KG1 (cell line): ENCODE measurements around the gene MAGI1.
"Not testable (repeated sequence)": the region's sequence is repeated elsewhere in the genome, so short reads cannot be mapped to it uniquely, and the experiment has no call there.

Experiments used
- DNase-seq: peaks from one replicate; lab custom pipeline; 2025; lab: John Stamatoyannopoulos, UW

The MAGI1 gene

DNA sequence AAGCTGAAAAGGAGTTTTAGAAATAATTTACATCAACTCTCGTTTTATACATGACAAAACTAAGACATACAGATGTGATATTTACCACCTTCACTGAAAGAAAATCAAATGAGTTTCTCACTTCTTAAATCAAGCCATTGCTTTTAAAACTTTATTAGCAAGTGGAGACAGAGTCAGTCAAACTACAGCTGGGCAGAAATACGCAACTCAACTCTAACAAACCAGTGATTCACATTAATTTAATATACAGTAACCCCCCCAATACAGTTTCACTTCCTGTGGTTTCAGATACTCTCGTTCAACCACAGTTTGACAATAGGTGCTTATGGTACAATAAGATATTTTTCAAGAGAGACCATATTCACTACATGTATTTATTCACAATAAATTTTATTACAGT lies 477.1 kb downstream of the MAGI1 start:
- DNase-seq = no peak

DNA sequence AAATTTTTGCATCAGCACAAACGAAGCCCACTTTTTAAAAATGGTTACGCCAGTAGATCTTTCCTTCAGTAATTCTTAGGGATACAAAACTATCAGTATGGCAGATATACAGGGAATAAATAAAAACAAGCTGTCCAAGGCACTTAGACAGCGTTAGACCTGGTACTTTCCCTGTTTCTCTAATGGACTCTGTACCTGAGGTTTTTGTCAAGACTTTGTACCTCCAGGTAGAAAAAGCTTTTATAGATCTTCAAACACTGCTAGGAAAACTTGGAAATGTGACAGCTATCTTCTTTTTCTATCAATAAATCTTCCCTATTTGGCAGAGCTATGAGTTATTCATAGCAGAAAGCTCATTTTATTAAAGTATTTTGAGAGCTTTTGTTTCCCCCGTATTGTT lies 477.8 kb downstream of the MAGI1 start:
- no peak for DNase-seq

DNA sequence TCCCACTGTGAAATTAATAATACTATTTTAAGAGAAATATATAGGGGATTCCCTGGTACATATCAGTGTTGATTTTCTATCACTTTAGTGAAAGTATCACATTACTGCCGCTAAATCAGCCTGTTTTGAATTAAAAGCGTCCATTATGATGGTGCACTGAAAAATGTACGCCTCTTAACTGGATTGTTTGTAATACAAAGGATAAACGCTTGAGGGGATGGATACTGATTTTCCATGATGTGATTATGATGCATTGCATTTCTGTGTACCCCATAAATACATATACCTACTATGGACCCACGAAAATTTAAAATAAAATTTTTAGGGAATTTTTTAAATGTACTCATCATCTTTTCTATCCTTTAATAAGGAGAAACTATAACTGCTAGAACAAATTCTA lies 478.6 kb downstream of the MAGI1 start:
- no peak for DNase-seq

DNA sequence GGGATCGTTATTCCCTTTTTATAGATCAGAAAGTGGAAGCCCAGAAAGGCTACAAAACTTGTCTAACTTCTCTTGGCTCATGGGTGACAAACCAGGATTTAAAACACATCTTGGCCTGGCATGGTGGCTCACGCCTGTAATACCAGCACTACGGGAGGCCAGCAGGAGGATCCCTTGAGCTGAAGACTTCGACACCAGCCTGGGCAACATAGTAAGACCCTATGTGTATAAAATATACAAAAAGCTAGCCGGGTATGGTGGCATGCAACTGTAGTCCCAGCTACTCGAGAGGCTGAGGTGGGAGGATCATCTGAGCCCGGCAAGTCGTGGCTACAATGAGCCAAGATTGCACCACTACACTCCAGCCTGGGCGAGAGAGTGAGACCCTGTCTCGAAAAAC lies 479.1 kb downstream of the MAGI1 start:
- DNase-seq = no peak

DNA sequence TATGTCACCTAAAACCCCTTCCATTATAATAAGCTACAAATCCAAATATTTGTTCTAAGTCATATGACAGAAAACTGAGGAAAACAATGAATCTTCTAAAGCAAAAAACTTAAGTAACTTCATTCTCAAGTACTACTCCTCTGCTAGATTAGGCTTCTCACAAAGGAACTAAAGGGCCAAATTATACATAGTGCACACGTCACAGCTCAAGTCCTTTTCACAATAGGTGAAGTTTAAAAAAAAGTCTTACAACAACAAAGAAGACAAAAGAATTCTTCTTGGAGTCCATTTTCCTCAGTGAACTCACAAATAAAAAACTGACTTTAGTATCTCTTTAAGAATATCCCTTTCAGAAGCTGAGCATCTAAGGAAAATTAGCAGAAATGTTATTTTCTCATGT lies 479.9 kb downstream of the MAGI1 start:
- DNase-seq = no peak

DNA sequence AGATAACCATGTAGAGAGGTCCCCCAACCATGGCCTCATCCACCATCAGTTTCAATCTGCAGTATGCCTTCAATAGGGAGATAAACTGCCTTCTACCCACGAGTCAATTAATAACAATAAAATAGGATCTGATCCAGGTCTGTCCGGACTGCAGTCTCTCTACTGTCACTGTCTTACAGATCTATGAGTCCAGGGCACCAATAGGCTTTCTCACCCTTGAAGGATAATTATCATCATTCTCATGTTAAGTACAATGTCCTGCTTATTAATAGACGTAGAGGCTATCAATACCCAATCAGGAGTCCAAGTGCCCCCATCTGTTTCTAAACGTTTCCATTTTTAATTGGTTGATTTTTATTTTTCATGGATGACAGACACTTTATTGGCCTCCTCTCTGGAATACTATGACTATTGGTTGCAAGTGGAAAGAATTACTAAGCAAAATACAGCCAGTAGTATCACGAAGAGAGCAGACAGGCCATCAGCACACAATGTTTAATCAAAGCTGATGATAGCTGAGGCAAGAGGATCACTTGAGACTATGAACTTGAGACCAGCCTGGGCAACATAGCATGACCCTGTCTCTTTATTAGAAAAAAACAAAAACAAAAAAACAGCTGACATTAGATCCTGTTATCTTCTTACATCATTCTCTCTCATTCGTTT lies 480.7 kb downstream of the MAGI1 start:
- no peak for DNase-seq

DNA sequence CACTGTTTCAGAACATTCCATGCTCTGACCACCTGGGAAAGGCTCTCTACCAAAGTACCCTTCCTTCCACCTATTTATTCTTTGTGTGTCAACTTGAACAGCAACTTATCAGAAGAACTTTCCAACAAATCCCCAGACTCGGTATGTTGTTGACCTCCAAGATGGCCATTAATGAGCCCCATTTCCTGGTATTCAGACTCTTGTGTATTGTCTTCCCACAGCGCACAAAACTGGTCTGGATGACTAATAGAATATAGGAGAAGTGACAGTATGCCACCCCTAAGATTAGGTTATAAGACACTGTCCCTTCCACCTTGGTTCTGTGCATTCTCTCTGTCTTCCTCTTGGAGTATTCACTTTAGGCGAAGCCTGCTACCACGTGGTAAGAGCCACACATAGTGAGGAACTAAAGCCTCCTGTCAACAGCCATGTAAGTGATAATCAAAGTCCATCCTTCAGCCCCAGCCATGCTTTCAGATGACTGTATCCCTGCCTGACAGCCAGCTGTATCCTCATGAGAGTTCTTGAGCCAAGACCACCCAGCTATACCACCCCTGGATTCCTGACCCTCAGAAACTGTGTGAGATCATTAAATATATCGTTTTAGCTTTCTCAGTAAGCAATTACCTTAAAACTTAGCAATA lies 481.7 kb downstream of the MAGI1 start:
- no peak for DNase-seq

DNA sequence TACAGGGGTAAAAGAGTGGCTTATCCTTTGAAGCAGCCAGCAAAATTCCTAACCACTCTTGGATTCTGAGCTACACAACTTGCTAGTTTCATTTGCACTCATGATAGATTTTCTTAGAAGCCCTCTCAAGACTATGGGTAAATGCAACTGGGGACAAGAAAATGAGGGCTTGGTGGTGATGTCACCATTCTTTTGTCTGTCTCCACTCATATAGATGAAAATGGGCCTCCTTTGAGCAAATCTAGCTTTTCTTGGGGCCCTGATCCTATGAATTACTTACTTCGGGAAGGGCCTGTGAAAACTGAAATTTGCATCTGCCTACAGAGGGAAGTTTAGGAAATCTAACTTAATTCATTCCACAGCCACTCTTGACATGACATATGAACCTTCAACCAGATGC lies 486.3 kb downstream of the MAGI1 start:
- DNase-seq = no peak

DNA sequence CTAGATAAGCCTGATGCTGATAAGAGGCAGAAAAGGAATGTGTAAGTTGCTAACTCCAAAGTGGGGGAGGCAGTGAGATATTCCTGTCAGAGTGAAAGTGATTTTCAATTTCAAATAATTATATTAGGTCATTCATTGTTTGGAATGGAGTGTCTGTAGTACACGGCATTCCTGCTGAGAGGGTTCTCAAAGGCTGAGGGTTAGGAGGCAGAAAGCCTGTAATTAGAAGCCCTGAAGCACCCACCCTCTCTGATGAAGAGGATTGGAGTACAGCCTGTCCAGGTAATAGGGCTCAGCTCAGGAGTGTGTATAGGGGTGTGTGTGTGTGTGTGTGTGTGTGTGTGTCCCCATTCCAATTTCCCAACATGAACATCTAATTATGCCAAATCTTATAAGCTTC lies 486.8 kb downstream of the MAGI1 start:
- DNase-seq = no peak

DNA sequence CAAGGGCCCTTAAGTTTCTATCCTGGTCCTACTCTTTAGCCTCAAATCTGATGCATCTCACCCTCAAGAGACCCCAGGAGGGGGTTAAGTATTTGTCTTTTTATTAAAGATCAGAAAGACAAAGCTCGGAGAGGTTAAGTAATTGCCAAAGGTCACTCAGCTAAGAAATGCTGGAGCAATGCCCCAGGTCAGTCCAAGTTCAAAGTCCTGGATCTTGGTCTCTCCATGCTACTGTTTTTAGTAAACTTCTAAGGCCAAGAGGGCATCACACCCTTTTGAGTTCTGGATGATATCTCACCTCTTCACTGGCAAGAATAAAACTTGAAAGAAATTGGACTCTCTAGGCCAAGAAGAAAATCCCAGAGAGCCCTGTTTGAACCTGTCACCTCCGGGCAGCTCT lies 488.6 kb downstream of the MAGI1 start:
- DNase-seq = no peak

DNA sequence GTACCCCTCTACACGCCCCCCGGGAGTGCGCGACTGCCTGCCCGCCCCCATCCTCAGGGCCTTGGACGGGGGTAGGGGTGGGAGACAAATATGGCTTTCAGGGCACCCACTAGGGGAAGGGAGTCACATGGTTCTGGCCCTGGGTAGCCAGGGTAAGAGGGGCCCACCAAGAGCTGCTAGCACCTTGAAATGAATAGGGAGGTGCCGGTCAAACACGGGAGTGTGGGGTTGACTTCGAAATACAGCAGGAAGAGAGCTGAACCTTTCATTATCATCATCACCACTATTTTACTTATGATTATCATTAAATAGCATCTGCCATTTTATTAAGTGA lies 489.1 kb downstream of the MAGI1 start:
- no peak for DNase-seq

DNA sequence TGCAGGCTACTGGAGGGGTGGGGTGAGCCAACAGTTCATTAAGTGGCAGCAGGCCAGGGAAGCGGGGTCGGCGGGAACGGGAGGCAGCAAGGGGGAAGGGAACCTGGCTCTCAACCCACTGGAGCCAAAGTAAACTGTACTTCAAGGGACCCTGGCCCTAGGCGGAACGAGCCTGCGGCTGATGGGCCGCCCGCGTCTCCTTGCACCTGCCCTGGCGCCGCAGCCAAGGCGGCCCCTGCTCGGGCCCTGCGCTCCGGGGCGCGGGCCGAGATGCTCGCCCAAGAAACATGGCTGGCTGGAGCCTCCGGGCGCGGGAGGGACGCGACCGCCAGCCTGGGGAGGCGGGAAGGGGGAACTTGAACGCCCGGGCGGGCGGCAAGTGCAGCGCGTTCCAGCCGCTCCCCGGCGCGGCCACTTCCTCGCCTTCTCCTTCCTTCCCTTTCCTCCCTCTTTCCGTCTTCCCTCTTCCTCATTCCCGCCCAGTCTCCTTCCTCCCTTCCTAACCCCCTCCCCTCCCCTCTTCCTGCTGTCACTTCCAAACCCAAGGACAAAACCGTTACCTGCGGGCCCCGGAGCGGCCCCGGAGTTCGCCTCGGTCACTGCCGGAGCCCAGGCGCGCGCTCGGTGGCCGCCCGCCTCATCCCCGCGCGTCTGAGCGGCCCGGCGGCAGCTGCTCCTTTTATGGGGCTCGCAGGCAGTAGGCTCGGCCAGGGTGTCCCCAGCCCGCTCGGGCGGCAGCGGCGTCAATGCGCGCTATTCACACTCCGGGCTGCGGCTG lies 489.7 kb downstream of the MAGI1 start:
- no peak for DNase-seq

DNA sequence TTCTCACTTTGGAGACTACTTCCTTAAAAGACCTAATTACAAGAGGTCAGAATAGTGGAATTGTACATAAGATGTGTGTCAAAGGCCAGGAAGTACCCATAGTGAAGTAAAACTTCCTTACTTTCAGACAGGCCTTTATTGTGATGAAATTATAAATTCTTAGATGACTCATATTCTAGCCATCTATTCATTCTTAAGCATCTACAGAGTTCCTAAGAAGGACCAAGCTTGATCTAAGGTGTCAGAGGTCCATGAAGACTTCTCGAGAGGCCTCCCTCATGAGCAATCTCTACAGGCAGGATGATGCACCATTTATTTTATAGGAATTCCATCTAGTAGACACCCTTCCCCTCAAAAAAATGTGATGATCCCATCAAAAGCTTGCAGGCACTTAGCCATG lies 493.3 kb downstream of the MAGI1 start:
- no peak for DNase-seq

DNA sequence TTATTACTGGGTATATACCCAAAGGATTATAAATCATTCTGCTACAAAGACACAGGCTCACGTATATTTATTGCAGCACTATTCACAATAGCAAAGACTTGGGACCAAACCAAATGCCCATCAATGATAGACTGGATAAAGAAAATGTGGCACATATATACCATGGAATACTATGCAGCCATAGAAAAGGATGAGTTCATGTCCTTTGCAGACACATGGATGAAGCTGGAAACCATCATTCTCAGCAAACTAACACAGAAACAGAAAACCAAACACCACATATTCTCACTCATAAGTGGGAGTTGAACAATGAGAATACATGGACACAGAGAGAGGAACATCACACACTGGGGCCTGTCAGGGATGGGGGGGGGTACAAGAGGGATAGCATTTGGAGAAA lies 495.3 kb downstream of the MAGI1 start:
- not testable (repeated sequence) for DNase-seq

DNA sequence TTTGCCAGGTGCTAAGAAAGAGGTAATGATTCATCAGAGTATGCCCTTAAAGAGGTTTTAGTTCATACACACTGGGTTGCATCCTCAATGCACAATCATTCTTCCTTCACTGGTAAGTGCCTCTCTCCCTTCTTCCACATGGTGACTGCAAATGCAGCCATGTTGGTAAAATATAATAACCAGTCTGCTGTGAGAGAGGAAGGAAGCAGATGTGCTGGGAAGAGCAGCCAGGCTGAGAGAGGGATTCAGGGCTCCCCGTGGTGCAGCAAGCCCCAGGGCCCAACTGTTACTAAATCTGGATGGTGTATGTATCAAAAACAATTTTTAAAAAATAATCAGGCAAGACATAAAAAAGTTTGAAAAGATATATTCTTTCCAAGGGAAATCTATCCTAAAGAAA lies 498.1 kb downstream of the MAGI1 start:
- DNase-seq = no peak

DNA sequence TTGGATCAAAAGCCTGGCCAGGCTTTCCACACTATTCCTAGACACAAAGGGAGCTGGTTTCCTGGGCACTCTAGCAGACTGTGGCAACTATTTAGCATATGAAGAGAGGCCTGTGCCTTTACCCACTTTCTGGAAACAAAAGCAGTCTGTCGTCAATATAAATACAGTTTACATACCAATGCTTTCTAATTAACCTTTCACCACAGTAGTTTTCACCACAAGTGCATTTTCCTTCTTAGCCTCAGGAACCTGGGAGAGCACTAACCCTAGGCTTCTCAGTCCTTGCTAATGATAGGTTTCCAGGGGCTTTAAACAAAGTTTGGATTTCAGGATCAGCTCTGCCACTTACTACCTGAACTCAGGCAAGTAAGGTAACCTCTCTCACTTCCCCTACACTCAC lies 499.1 kb downstream of the MAGI1 start:
- no peak for DNase-seq

DNA sequence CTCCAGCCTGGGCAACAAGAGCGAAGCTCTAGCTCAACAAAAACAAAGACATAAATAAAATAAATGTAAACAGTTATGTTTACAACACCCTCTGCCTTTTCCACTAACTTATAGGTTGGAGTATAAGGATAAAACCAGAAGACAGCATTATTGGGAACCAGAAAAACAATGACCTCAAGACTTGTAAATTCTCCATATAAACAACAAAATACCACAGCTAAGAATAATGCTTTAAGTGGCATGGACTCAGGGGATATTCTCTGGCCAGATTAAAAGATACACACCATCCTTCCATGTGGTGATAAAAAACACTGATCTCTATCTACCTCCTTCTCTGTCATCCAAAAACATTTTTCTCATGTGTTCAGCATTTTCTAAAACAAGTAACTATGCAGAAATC lies 500.6 kb downstream of the MAGI1 start:
- no peak for DNase-seq

DNA sequence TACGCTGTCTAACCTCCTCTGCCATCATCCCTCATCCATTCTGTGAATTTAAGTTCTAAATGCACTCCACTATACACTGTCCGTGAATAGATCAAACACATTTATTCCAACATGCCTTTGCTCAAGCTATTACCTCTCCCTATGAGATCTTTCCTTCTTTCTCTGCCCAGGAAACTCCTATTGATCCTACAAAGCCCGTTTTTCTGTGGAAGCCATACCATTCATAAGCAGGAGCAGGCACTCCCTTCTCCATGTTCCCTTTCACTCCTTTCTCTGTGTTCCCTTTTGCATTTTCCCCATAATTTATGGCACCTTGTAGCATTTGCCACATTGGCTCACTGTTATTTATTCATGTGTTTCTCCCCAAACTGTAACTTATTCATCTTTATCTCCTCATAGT lies 501.6 kb downstream of the MAGI1 start:
- no peak for DNase-seq

DNA sequence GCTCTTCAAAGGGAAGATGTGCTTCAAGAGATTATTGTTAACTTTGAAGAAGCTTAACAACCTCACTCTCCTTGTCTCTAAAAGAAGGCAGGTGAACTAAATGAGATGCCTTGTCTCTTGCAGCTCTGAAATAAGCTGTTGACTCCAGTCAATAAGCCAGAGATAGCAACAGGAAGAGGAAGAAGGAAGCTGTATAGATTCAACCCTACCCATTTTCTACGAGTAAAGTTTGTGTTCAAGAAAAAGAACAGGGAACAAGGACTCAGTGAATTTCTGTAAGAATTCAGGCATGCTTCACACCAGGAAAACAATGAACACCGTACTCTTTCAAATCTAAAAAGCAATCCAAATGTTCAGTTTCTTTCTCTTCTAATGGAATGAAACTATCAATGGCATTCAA lies 503.5 kb downstream of the MAGI1 start:
- DNase-seq = no peak

DNA sequence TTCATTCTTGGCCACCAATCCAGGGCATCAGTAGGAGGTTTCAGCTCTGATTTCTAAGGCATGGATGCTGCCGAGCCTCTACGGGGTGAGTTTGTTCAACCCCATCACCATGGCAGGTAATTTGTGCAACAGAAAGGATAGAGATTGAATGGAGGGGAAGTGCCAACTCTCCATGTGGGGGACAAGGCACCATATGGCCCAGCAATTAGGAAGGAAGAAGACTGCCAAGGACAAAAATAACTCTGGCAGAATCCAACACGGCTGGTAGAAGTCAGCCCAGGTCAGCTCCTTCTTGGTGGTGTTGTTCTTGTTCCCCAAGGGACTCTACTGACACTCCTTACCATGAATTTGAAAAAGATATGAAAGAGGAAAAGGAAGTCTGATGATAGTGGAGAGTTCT lies 503.9 kb downstream of the MAGI1 start:
- DNase-seq = no peak

DNA sequence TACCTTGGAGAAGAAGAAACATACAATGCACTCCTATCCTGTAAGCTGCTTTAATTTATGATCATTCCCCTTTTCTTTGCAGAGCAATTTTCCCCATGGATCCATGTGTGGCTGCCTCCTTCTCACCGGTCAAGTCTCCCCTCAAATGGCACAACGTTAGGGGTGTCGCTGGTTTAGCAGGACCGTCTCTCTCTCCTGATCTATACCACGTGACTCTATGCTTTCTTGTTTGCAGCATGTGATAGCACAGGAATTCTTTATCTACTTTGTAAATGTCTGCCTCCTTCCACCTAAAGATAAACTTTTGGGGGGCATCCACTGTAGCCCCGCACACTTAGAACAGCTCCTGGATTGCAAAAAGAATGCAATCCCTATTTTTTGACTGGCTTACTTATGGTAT lies 506.0 kb downstream of the MAGI1 start:
- no peak for DNase-seq

DNA sequence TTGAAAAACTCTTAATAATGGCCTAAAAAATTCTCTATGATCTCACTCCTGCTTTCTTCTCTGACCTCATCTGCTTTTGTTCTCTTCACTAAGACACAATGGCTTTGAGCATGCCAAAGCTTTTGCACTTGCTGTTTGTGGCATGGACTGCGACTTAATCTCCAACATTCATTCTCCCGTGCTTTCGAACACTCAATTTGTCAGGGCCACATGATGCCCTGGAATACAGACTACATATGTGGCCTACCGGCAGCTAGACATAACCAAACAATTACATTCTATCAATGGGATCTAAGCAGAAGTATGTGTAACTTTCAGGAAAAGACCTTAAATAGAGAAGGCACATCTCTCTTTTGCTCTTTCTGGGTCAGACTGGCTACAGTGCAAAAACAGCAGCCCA lies 506.5 kb downstream of the MAGI1 start:
- DNase-seq = no peak

DNA sequence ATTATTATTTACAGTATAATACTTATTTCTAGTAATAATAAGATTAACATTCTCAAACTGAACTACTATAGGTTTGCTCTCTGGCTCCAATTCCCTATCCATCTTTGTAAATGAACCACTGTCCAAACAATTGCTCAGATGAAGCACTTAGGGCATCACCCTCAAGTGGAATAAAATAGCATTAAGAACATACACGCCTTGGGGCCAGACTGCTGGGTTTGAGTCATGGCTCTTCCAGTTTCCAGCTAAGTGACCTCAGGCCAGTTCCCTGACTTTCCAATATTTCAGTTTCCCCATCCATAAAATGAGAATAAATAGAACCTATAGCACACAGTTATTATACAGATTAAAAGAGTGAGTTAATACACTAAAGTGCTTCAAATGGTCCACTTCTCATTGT lies 507.2 kb downstream of the MAGI1 start:
- no peak for DNase-seq

DNA sequence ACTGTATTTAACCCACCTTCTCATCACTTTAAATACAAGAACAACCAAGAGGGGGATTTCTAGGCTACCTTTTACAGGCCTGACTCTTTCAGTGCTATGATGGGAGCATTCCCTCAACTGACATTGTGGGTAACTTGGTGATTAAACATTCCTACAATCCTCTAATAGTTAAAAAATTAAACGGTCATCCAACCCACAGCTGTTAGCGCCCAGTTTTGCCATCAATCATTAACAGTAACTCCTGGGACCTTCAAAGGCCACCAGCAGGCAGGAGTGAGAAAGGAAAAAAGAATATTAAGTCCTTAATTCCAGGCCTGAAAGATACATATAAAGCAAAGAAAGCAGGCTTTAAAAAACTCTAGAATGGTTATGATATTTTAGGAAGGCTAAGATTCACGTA lies 512.1 kb downstream of the MAGI1 start:
- no peak for DNase-seq
